GM19025 (cell line): ENCODE measurements around the gene CHST9.
"Not testable (repeated sequence)": the region's sequence is repeated elsewhere in the genome, so short reads cannot be mapped to it uniquely, and the experiment has no call there.

Experiments
- ATAC-seq: cut with Tn5 transposase; IDR thresholded peaks from one replicate; pipeline ENCODE4 v1.9.1; 2021; ENCODE audit warnings: mild to moderate bottlenecking, low read depth, moderate library complexity; ENCODE audit not compliant: unreplicated experiment

CHST9 gene

GRCh38 chr18:27109451-27109850, 75.7 kb downstream of the CHST9 start:
- ATAC-seq = no peak

GRCh38 chr18:27108842-27109241, 76.3 kb downstream of the CHST9 start:
- no peak for ATAC-seq

GRCh38 chr18:27104743-27105142, 80.4 kb downstream of the CHST9 start:
- ATAC-seq = no peak

GRCh38 chr18:27094621-27095020, 90.5 kb downstream of the CHST9 start:
- ATAC-seq = no peak

- ATAC-seq = not testable (repeated sequence)
Observed at GRCh38 chr18:27093290-27093689, 91.8 kb downstream of the CHST9 start.

- no peak for ATAC-seq
Observed at GRCh38 chr18:27081701-27082100, 103.4 kb downstream of the CHST9 start.

GRCh38 chr18:27075828-27076227, 109.3 kb downstream of the CHST9 start:
- no peak for ATAC-seq

GRCh38 chr18:27073404-27073830, 111.7 kb downstream of the CHST9 start:
- ATAC-seq = peak; percentile 97

GRCh38 chr18:27064673-27065072, 120.4 kb downstream of the CHST9 start:
- ATAC-seq = no peak

GRCh38 chr18:27062802-27063201, 122.3 kb downstream of the CHST9 start:
- ATAC-seq = no peak

- no peak for ATAC-seq
Observed at GRCh38 chr18:27061488-27062095, 123.5 kb downstream of the CHST9 start.

- ATAC-seq = no peak
Observed at GRCh38 chr18:27057519-27058234, 127.4 kb downstream of the CHST9 start.

- ATAC-seq = no peak
Observed at GRCh38 chr18:27054926-27055325, 130.2 kb downstream of the CHST9 start.

GRCh38 chr18:27049969-27050368, 135.1 kb downstream of the CHST9 start:
- ATAC-seq = no peak

- ATAC-seq = no peak
Observed at GRCh38 chr18:27045342-27045741, 139.8 kb downstream of the CHST9 start.

- ATAC-seq = no peak
Observed at GRCh38 chr18:27042177-27042576, 142.9 kb downstream of the CHST9 start.

- no peak for ATAC-seq
Observed at GRCh38 chr18:27040796-27041195, 144.3 kb downstream of the CHST9 start.

- ATAC-seq = no peak
Observed at GRCh38 chr18:27033722-27034121, 151.4 kb downstream of the CHST9 start.

GRCh38 chr18:27030421-27030820, 154.7 kb downstream of the CHST9 start:
- no peak for ATAC-seq

GRCh38 chr18:27022477-27022876, 162.6 kb downstream of the CHST9 start:
- no peak for ATAC-seq

- no peak for ATAC-seq
Observed at GRCh38 chr18:27017901-27018500, 167.1 kb downstream of the CHST9 start.

- ATAC-seq = no peak
Observed at GRCh38 chr18:27014841-27015240, 170.3 kb downstream of the CHST9 start.
